Cerebellar cortex (tissue), 1 donor: Measurements from ENCODE around the gene DHX8.
"Not testable (repeated sequence)": the region's sequence is repeated elsewhere in the genome, so short reads cannot be mapped to it uniquely, and the experiment has no call there.

Experiments
- DNase-seq: peaks from one replicate; pipeline ENCODE4 v3.0.0-alpha.2; 2015; ENCODE audit warnings: low spot score

Gene DHX8

DNA sequence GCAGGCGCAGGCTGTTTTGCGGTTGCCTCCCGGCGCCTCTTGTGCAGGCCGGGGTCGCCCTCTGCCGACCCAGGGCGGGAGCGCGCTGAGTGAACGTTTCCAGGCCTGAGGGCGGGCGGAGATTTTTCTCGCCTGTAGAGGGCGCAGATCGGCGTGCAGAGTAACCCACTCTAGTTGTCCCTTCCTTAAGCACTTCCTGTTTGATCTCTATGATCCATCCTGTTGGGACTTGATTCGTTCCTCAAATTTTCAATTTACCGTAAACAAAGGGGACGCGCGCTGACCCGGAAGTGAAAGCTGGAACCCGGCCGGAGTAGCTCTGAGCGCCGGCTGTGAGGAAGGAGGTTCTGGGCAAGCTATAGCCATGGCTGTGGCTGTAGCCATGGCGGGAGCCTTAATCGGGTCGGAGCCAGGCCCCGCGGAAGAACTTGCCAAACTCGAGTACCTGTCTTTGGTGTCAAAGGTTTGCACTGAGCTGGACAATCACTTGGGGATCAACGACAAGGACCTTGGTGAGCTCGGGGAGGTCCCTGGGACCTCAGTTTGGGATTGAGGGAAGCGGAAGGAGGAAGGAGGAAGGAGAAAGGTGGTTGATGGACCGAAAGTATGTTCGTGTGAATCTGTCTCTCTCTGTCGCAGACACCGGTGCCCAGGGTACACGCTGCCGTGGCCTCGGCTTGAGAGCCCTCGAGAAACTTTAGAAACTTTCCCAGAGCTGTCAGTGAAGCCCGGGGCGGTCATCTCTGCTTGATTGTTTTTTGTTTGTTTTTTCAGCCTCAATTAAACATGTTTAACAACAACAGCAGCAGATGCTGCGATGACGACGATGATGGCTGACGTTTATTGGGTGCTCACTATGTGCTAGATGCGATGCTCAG lies at the start of gene DHX8:
DHX8 (plus strand) TSS at position 302 of the 878 bp plus-strand sequence; CDS start at position 365, 63 bp downstream.
- peak; percentile 99 for DNase-seq

DNA sequence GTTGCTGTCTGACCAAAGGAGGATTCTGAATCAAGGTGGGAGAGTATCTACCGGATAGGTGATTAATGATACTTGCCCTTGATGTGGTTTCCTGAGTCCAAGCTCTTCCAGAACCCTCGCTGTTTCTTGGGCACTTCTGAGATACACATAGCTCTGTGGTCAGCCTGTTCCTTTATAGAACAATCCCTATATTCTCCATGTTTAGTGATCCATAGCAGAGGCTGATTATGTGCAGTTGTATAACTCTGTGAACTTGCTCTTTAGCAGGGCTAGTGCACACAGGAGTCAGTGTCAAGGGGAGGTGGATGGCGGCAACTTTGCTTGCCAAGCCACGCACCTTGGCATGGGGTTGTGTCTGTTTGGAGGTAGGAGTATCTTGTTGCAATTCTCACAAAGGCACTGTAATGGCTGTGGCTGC lies 48.9 kb upstream of the DHX8 start:
- no peak for DNase-seq

DNA sequence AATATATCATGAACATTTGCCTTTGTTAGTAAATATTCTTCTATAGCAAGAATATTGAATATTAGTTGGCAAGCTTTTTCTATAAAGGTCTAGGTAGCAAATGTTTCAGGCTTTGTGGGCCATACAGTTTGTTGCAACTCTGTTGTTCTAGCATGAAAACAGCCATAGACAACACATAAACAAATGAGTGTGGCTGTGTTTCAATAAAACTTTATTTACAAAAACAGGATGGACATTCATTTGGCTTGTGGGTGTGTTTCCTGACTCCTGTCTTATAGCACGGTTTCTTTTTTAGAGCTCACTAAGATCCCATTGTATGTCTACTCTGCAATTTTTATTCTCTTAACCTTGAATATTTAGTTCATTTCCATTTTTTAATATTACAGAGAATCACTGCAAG lies 46.0 kb upstream of the DHX8 start:
- DNase-seq: no peak

DNA sequence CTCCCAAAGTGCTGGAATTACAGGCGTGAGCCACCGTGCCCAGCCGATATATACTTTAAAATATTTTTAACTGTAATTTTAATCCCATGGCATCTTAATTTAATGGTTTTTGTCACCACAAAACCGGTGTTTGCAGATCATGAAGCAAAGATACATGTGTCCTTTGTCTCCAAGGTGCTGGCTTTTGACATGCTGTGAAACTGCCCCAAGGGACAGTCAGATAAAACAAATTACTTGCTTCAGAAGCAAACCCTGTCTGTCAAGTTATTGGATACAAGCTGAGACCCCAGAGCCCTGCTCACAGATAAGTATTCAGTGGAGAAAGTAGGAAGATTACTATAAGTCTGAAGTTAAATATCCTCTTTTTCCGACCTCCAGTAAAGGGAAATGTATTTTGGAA lies 45.1 kb upstream of the DHX8 start:
- DNase-seq: no peak

DNA sequence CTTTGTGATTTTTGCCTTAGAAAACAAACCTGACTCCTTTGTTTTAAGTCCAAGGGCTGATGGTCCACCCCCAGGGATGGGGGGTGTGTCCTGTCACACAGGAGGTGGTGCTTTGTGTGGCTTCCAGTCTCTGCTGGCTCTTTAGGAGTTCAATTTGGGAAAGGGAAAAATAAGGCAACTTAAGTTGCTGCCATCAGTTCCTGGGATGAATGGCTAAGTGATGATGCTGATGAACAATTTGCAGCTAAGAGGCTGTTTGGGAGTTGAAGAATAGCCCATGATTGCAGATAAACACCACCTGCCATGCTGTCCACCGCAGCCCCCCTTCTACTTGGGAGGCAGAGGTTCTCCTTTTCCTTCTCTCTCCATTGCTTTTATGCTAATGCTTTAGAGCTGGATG lies 44.7 kb upstream of the DHX8 start:
- DNase-seq: no peak

DNA sequence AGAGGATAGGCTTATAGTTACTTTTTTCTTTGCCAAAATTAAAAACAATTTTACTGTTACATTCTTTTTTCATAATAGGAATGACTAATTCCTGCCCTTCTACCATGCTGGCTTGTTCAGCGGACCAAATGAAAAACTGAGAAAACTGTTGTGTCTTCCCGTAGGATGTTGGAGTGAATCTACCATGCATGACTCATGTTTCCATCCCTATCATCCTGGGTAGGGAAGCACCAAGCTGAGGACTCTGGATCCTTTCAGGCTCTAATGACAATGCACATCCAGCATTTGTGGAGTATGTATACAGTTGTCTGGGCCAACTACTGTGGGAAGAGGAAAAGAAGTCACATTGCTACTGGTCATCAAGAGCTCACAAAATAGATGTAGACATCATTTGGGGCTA lies 41.1 kb upstream of the DHX8 start:
- no peak for DNase-seq

DNA sequence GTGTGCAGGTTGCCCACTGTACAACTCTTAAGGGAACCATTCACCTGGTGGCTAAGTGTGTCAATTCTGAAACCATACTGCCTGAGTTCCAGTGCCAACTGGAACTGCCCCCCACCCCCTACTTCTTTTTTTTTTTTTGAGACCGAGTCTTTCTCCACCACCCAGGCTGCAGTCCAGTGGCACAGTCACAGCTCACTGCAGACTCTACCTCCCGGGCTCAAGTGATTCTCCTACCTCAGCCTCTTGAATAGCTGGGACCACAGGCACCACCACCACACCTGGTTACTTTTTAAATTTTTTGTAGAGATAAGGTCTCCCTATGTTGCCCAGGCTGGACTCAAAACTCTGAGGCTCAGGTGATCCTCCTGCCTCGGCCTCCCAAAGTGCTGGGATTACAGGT lies 40.4 kb upstream of the DHX8 start:
- DNase-seq: no peak

DNA sequence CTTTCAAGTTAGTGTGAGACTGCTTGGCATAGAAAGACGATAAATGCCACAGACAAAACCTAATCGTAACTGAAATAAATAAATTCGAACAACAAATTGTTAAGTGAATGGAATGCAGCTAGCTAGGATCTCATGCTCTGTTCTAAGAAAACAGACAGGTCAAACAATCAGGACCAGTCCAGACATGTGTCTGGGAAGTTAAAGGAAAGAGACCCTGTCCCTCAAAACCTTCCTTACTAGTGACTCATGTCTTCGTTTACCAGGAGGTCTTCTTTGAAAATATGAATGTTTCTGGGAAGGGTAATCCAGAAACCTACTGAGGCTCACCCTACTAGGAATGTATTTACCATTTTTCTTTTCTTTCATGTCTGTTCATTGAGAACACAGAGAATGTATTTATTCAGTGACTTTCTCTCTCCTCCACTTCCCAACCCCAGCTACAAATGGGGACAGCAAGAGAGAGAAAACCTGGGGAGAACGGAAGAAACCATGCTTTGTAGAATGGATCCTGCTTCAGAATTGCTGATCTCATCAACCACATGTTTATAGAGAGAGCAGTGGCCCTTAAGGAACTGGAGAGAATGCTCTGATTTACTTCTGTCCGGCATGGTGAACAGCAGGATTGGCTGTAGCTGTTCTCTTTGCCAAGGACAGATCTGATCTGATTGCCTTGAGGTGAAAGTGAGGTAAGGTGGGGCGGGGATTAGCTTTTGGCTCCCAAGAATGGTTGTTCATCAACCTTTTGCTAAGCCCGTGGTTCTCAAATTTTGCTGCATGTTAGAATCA lies 39.4 kb upstream of the DHX8 start:
- no peak for DNase-seq

DNA sequence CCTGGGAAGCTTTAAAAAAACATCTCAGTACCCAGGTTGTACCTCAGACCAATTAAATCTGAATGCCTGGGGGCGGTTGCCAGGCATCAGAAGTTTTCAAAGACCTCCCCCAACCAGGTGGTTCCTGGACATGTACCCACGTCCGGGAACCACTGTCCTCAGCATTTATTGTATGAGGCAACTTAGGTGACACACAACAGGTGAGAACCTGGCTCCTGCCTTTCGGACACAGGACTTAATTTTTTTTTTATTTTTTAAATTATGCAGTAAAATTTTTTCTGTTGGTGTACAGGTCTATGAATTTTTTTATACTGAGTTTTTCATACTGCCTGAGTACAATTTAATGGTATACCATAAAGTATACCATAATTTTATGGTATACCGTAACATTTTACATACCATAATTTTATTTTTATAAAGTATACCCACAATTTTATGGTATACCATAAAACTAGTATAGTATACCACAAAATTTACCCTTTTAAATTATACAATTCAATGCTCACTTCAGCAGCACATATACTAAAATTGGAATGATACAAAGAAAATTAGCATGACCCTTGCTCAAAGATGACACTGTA lies 38.7 kb upstream of the DHX8 start:
- no peak for DNase-seq

DNA sequence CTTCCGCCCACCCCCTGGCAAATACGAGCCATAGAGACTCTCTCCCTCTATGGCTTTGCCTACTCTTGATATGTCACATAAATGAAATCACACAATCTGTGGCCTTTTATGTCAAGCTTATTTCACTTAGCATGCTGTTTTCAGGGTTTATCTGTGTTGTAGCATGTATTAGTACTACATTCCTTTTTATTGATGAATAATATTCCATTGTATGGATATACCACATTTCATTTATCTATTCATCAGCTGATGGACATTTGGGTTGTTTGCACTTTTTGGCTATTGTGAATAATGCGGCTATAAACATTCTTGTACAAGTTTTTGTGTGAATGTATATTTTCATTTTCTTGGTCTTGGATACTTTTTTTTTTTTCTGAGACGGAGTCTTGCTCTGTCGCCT lies 37.0 kb upstream of the DHX8 start:
- DNase-seq: no peak

DNA sequence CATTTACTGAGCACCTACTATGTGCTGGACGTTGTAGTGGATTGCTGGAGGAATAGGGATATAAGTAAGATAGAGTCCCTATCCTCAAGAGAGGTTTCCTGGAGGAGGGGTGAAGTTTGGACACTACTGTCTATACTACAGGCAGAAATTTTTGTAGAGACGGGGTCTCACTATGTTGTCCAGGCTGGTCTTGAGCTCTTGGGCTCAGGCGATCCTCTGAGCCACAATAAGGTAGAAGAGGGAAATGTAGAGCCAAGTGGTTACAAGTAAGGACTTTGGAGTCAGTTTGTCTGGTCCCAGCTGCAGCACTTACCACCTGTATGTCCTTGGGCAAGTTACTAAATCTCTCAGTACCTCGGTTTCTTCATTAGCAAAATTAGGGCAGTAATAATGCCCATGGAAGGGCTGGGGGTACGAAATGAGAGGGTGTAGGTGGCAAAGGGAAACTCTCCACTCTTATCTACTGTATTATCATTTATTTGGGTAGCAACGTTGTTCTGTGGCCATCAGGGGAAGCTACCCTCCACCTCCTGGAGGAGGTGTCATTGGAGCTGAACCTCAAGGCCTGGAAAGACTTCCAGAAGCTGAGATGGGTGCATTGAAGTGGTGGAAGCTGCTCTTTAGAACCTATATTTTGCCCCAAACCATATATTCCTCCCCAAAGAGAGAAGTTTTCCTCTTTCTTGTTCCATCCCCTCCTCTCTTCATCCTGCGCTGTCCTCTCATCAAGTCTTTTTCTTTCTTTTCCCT lies 34.9 kb upstream of the DHX8 start:
- DNase-seq: no peak

DNA sequence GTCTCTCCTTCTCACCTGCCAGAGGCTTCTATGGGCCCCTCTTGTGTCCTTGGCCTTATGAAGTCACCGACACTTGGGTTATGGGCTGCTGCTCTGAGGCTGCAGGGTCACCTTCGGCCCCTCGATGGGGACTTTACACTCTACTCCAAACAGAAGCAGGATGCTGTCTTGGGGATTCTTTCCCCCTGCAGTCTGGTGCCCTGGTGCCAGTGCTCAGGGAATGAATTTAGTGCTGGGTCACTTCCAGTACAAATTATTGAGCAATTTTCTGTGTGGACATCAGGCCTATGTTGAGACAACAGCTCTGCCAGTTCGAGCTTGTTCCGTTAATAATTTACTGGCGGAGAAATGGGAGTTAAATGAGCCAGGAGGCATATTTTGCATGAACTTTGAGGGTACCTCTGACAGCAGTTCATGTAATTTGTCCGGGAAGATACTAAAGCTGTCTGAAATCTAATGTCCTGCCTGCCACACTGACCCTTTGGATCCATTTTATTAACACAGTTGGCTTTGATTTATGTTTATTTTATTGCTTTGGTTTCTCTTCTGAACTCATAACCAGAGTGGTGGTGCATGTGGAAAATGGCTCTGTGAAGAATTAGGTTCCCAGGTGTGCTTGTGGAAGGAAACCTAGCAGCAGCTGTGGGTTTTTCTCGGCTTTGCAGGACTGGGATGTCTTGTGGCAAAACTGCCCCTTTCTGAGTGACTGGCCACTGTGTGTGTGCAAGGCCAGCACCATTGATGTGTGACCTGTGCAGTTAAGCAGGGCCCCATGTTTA lies 34.1 kb upstream of the DHX8 start:
- no peak for DNase-seq

DNA sequence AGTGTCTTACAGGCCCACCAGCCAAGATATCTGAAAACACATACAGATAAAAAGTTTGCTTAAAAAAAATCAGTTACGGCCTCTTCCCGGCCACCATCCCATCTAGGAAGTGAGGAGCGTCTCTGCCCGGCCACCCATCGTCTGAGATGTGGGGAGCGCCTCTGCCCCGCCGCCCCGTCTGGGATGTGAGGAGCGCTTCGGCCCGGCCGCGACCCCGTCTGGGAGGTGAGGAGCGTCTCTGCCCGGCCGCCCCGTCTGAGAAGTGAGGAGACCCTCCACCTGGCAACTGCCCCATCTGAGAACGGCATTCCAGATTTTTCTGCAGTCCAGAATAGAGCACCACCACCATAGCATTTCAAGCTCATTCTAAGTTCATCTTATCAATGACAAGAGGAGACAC lies 33.0 kb upstream of the DHX8 start:
- DNase-seq: not testable (repeated sequence)

DNA sequence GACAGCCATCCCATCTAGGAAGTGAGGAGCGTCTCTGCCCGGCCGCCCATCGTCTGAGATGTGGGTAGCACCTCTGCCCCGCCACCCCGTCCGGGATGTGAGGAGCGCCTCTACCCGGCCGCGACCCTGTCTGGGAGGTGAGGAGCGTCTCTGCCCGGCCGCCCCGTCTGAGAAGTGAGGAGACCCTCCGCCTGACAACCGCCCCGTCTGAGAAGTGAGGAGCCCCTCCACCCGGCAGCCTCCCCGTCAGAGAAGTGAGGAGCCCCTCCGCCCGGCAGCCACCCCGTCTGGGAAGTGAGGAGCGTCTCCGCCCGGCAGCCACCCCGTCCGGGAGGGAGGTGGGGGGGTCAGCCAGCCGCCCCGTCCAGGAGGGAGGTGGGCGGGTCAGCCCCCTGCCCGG lies 32.0 kb upstream of the DHX8 start:
- not testable (repeated sequence) for DNase-seq

DNA sequence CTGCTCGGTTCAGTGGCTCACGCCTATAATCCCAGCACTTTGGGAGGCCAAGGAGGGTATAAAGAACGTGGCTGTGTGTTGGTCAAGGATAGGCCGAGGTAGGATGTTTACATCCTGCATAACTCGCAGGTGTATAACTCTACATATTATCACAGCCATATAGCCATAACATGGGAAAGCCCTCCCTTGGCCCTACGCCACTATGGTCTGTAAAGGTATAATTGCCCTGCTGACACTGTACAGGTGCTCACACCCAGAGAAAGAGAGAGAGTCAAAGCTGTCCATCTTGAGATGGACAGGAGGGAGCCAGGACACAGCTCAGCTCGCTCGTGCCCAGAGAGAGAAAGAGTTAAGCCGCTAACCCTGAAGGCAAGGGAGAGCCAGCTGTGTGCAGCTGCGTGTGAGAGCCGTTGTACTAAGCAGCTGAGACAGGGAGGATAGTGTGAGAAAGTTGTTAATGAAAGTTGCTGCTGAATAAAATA lies 30.4 kb upstream of the DHX8 start:
- DNase-seq: no peak

DNA sequence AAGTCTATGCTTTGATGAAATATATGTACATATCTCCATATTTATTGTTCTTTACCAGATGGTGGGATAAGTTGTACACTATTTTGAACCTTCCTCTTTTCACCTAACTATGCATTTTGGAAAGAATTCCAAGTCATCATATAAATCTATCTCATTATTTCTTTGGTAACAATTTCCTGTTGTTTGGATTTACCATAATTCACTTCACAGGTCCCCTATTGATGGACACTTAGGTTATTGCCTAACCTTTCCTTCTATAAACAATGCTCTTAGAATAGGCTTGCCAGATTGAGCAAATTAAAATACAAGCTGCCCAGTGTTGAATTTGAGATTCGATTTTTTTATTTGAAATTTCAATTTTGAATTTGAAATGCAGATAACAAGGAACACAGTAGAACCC lies 28.9 kb upstream of the DHX8 start:
- no peak for DNase-seq

DNA sequence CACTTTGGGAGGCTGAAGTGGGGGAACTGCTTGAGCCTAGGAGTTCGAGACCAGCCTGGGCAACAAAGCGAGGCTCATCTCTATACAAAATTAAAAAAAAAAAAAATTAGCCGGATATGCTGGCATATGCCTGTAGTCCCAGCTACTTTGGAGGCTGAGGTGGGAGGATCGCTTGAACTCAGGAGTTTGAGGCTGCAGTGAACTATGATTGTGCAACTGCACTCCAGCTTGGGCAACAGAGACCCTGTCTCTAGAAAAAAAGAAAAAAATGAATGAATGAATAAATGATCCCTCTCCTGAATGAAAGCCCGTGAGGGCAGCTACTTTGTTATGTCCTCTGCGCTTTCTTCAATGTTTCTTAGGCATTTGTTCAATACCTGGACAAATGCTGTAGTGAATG lies 27.7 kb upstream of the DHX8 start:
- no peak for DNase-seq

DNA sequence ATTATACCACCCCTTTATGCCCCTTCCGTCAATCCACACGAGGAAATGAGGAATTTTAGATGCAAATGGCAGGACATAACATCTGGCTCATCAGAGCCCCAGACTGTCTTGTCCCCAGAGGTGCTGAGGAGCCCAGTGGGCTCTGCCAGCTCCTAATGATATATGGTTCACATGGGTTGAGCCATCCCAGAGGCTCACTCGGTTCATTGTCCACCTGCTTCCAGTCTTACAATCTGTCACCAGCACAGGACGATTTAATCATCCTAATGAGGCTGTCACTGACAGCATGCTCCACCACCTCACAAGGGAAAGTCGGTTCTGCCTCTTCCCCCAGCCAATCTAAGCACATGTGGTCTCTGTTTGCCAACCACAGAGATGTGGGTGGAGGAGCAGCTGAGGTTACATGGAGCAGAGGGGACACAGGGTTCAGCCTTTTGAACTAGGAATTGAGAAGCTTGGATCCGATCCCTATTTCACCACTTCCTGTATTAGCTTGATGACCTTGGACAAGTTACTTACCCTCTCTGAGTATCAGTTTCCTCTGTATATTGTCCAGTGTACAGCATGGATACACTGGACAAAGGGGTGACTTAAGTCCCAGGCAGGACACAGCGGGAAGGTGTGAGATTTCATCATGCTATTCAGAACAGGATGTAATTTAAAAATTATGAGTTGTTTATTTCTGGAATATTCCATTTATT lies 27.0 kb upstream of the DHX8 start:
- no peak for DNase-seq

DNA sequence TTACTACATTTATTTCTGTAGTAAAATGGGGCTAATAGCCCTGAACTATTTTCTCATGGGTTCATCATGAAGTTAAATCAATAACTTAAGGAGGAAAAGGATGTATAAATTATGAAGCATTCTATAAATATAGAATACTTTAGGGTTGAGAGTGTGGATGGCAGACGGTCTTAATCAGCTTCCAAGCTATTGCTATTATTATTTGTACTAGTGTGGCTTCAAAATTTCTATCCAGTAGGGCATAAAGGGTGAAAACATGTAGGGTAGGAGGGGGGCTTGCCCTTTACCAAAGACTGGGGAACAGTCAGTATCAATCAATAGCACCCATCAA lies 26.4 kb upstream of the DHX8 start:
- DNase-seq: no peak

DNA sequence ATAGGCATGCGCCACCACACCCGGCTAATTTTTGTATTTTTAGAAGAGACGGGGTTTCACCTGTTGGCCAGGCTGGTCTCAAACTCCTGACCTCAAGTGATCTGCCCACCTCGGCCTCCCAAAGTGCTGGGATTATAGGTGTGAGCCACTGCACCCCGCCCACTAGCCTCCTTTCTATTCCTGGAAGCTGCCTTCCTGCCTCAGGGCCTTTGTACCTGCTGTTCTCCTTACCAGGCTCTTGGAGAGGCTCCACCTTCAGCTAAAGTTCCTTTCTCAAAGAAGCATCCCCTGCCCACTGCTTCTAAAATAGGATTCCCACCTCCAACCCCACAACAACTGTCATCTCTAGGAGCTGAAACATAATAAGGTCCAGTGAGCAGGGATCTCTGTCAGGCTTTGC lies 23.9 kb upstream of the DHX8 start:
- not testable (repeated sequence) for DNase-seq

DNA sequence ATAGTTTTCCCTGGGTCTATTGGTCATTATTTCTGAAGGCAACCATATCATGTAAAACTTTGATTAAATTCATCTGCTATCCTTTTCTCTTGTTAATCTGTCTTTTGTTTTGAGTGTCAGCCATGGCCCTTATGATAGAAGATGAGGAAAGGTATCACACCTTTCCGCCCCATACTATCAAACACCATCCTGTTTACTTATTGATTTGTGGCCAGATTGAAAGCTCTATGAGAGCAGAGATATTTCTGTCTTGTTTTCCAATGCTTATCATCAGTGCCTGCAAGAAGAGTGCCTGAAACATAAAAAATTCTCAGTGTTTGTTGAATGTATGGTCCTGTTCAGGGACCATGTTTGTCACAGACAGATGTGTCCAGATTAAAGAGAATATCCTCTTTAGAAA lies 22.6 kb upstream of the DHX8 start:
- DNase-seq: no peak
